Bronchial epithelial cell (primary cell): ENCODE measurements around the gene PDF. TPM values are rescaled to one million over a fixed set of nuclear protein-coding genes. Genes with fewer than 3 reads are reported as not detected.

ENCODE experiments used
- DNase-seq: peaks from one replicate; pipeline ENCODE4 v3.0.0-alpha.2; 2010; ENCODE audit warnings: low read depth
- FAIRE-seq: peaks from 2 replicates; lab custom pipeline; 2011; peaks lifted over from hg19 to GRCh38; lab: Jason Lieb, UNC
- H3K27me3 ChIP-seq: 2 replicates; pipeline ENCODE4 v1.5.1; 2011; ENCODE audit warnings: low read length; ENCODE audit not compliant: control insufficient read depth, insufficient read depth
- H3K36me3 ChIP-seq: 2 replicates; pipeline ENCODE4 v1.5.1; 2011; ENCODE audit warnings: low read length; ENCODE audit not compliant: control insufficient read depth, insufficient read depth
- H3K4me3 ChIP-seq: 2 replicates; pipeline ENCODE4 v1.5.1; 2011; ENCODE audit warnings: mild to moderate bottlenecking, low read depth, low read length, control low read depth
- total RNA-seq: library from RNA; depleted of rRNA; stranded (reverse); fragments of >200 nt; gene quantifications from 2 replicates; pipeline ENCODE4 v1.2.1, GENCODE V29; 2014
- TF ChIP-seq, protein P1 (sequence below): IDR thresholded peaks from 2 replicates; pipeline ENCODE4 v1.5.1; 2011; ENCODE audit warnings: mild to moderate bottlenecking, moderate library complexity, low read length, control low read depth, inconsistent platforms; ENCODE audit not compliant: insufficient read depth, severe bottlenecking

Gene PDF
- total RNA-seq, 1 donor from 2014 or later = 31.3 TPM

GRCh38 chr16:69311533-69312387, 18.6 kb downstream of the PDF start:
- TF ChIP-seq, protein P1, sequence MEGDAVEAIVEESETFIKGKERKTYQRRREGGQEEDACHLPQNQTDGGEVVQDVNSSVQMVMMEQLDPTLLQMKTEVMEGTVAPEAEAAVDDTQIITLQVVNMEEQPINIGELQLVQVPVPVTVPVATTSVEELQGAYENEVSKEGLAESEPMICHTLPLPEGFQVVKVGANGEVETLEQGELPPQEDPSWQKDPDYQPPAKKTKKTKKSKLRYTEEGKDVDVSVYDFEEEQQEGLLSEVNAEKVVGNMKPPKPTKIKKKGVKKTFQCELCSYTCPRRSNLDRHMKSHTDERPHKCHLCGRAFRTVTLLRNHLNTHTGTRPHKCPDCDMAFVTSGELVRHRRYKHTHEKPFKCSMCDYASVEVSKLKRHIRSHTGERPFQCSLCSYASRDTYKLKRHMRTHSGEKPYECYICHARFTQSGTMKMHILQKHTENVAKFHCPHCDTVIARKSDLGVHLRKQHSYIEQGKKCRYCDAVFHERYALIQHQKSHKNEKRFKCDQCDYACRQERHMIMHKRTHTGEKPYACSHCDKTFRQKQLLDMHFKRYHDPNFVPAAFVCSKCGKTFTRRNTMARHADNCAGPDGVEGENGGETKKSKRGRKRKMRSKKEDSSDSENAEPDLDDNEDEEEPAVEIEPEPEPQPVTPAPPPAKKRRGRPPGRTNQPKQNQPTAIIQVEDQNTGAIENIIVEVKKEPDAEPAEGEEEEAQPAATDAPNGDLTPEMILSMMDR = no peak
- Histone ChIP-seq H3K4me3 (peak overlapping the region; percentile 58), H3K27me3 (no peaks in the 10 kb centered on the region), H3K36me3 (peaks cover 17% of the 10 kb centered on the region)
- no peak for FAIRE-seq
- peak; percentile 42 for DNase-seq

DNA sequence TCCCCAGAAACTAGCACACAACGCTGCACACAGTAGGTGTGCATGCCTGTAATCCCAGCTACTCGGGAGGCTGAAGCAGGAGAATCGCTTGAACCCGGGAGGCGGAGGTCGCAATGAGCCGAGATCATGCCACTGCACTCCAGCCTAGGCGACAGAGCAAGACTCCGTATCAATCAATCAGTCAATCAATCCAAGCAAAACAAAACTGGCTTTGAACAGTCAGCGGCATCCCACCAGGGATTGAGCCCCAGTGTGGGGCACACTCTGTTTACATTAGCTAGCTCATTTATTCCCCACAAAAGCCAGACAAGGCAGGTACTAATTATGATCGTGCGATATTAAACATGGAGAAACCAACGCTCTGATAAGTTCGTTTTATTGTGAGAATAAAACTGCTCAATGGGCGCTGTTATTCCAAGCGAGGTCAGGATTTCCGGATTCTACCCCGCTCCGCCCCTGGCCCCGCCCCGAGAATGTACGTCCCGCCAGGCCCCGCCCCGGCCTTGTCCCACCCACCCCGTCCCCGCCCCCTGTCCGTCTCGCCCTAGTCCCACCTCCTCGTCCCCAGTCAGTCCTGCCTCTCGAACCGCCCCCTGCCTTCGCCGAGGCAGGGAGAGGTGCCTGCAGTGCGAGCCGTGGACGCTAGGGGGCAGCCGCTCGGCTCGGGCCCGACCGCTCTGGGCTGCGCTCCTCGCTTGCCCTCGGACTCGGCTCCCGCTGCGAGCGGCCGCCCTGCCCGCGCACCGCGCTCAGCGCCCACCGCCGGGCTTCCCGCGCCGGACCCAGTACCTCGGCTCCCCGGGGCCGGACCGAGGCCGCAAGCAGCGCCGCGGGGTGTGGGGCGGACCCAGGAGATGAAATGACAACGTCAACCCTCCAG, 19.5 kb downstream of the PDF start, which contains the start of gene VPS4A:
Gene VPS4A, plus strand, starts transcription at position 698 of the 880 bp plus-strand sequence. Its CDS starts 162 bp downstream, at position 860.
- DNase-seq (peak; percentile 86), FAIRE-seq (no peak)
- peaks cover 10% of the 10 kb centered on the region for H3K36me3 ChIP-seq
- H3K27me3 ChIP-seq = no peaks in the 10 kb centered on the region
- TF ChIP-seq, protein P1 = peak; percentile 89
- H3K4me3 ChIP-seq = peak within 1 kb of the TSS; percentile 58

GRCh38 chr16:69309316-69309715, 21.1 kb downstream of the PDF start:
- DNase-seq (no peak), FAIRE-seq (no peak)
- TF ChIP-seq, protein P1 = no peak
- Histone ChIP-seq H3K36me3 (peaks cover 3% of the 10 kb centered on the region), H3K27me3 (no peaks in the 10 kb centered on the region), H3K4me3 (no peak overlapping the region)

DNA sequence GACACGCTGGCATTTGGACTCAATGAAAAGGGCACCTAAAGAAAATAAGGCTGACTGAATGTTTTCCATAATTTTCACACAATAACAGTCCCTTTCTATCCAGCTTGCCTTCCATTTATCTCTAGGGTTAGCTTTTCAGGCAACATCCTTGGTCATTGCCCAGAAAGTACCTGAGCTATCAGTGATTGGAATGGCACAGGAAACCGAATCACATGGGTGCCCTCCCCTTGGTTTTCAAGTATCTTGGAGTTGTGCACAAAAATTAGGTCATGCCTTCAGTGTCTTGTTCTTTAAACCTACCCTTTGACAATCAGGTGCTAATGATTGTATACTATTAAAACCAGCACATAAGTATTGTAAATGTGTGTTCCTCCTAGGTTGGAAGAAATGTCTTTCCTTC, 22.5 kb downstream of the PDF start:
- DNase-seq = no peak
- H3K27me3 ChIP-seq = no peaks in the 10 kb centered on the region
- H3K36me3 ChIP-seq = peaks cover 3% of the 10 kb centered on the region
- FAIRE-seq = no peak
- TF ChIP-seq, protein P1 = no peak
- no peak overlapping the region for H3K4me3 ChIP-seq

DNA sequence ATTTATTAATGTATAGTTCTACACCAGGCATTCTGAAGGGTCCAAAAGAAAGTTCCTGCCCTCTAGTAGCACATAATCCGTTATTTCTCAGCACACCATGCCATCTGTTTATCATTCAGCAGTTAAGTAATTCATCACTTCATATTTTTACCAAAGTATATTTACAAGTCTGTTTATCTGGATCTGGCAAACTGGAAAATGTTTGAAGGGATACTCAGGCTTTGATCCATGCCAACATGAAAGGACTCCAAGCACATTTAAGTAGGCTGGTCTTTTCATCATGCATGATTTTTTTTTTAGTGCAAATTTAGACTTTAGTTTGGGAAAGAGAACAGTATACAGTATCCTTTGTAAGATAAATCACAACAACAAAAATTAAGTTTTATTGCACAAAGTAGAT, 23.3 kb downstream of the PDF start:
- no peak for FAIRE-seq
- DNase-seq = no peak
- Histone ChIP-seq H3K27me3 (no peaks in the 10 kb centered on the region), H3K4me3 (no peak overlapping the region), H3K36me3 (peaks cover 3% of the 10 kb centered on the region)
- TF ChIP-seq, protein P1 = no peak
